Measurements from ENCODE around the gene FGF16. TPM values are rescaled to one million over a fixed set of nuclear protein-coding genes. Genes with fewer than 3 reads are reported as not detected.

Gene FGF16
- total RNA-seq, 1 donor from 2014 or later: not detected

- H3K4me3 Mint-ChIP-seq: peak overlapping the region; percentile 44
- peaks cover 66% of the 10 kb centered on the region for H3K27me3 Mint-ChIP-seq (ENCODE audit: low read depth)
- H3K27ac Mint-ChIP-seq (ENCODE audit: unreplicated experiment): no peak overlapping the region
- no peak for DNase-seq (ENCODE audit: low read depth, low spot score)
- peak; percentile 55 for TF ChIP-seq CTCF (conservative IDR thresholded peaks at IDR 0.05)
- H3K36me3 Mint-ChIP-seq (ENCODE audit: low read depth): no peaks in the 10 kb centered on the region
- peaks cover 12% of the 10 kb centered on the region for H3K4me1 Mint-ChIP-seq
- H3K9me3 Mint-ChIP-seq: no peaks in the 10 kb centered on the region
Observed at GRCh38 chrX:77446029-77446585, 1.1 kb upstream of the FGF16 start.

GRCh38 chrX:77447653-77448569 is 722 bp downstream of the FGF16 start:
- no peaks in the 10 kb centered on the region for H3K9me3 Mint-ChIP-seq
- H3K27me3 Mint-ChIP-seq (ENCODE audit: low read depth): peaks cover 68% of the 10 kb centered on the region
- peaks cover 12% of the 10 kb centered on the region for H3K4me1 Mint-ChIP-seq
- no peaks in the 10 kb centered on the region for H3K36me3 Mint-ChIP-seq (ENCODE audit: low read depth)
- H3K4me3 Mint-ChIP-seq: no peak overlapping the region
- H3K27ac Mint-ChIP-seq (ENCODE audit: unreplicated experiment): no peak overlapping the region
- no peak for TF ChIP-seq CTCF (conservative IDR thresholded peaks at IDR 0.05)
- DNase-seq (ENCODE audit: low read depth, low spot score): no peak

- H3K9me3 Mint-ChIP-seq: no peaks in the 10 kb centered on the region
Observed at GRCh38 chrX:77450415-77450814, 3.2 kb downstream of the FGF16 start.

GRCh38 chrX:77450996-77451395 is 3.8 kb downstream of the FGF16 start:
- DNase-seq (ENCODE audit: low read depth, low spot score): no peak
- no peaks in the 10 kb centered on the region for H3K36me3 Mint-ChIP-seq (ENCODE audit: low read depth)
- no peaks in the 10 kb centered on the region for H3K9me3 Mint-ChIP-seq
- no peak overlapping the region for H3K4me3 Mint-ChIP-seq
- peaks cover 12% of the 10 kb centered on the region for H3K4me1 Mint-ChIP-seq
- TF ChIP-seq CTCF (conservative IDR thresholded peaks at IDR 0.05): no peak
- H3K27me3 Mint-ChIP-seq (ENCODE audit: low read depth): peaks cover 45% of the 10 kb centered on the region
- H3K27ac Mint-ChIP-seq (ENCODE audit: unreplicated experiment): no peak overlapping the region

More at GRCh38 chrX:77450415-77450814, 3.2 kb downstream of the FGF16 start:
- H3K27me3 Mint-ChIP-seq (ENCODE audit: low read depth): peaks cover 50% of the 10 kb centered on the region
- no peak for DNase-seq (ENCODE audit: low read depth, low spot score)
- no peak for TF ChIP-seq CTCF (conservative IDR thresholded peaks at IDR 0.05)
- no peak overlapping the region for H3K27ac Mint-ChIP-seq (ENCODE audit: unreplicated experiment)
- no peak overlapping the region for H3K4me3 Mint-ChIP-seq
- no peaks in the 10 kb centered on the region for H3K36me3 Mint-ChIP-seq (ENCODE audit: low read depth)
- H3K4me1 Mint-ChIP-seq: peaks cover 12% of the 10 kb centered on the region

GRCh38 chrX:77453190-77453589 is 6.0 kb downstream of the FGF16 start:
- H3K27ac Mint-ChIP-seq (ENCODE audit: unreplicated experiment): no peak overlapping the region
- no peak overlapping the region for H3K4me3 Mint-ChIP-seq
- H3K36me3 Mint-ChIP-seq (ENCODE audit: low read depth): no peaks in the 10 kb centered on the region
- no peak for TF ChIP-seq CTCF (conservative IDR thresholded peaks at IDR 0.05)
- H3K27me3 Mint-ChIP-seq (ENCODE audit: low read depth): peaks cover 26% of the 10 kb centered on the region
- no peak for DNase-seq (ENCODE audit: low read depth, low spot score)
- H3K4me1 Mint-ChIP-seq: no peaks in the 10 kb centered on the region
- H3K9me3 Mint-ChIP-seq: no peaks in the 10 kb centered on the region
